ENCODE measurements around the gene DZIP1.

Gene DZIP1

GRCh38 chr13:95643936-95644598, 439 bp downstream of the DZIP1 start:
- DNase-seq (ENCODE audit: low read depth), result no peak

GRCh38 chr13:95643571-95643935, 953 bp downstream of the DZIP1 start:
- no peak for DNase-seq (ENCODE audit: low read depth)

GRCh38 chr13:95642999-95643398, 1.5 kb downstream of the DZIP1 start:
- DNase-seq (ENCODE audit: low read depth), result no peak

- no peak for DNase-seq (ENCODE audit: low read depth)
Measured at GRCh38 chr13:95642028-95642621, 2.4 kb downstream of the DZIP1 start.

- no peak for DNase-seq (ENCODE audit: low read depth)
Measured at GRCh38 chr13:95641291-95642027, 3.0 kb downstream of the DZIP1 start.

- DNase-seq (ENCODE audit: low read depth), result no peak
Measured at GRCh38 chr13:95636853-95637252, 7.7 kb downstream of the DZIP1 start.

GRCh38 chr13:95630593-95630992, 13.9 kb downstream of the DZIP1 start:
- DNase-seq (ENCODE audit: low read depth), result no peak

GRCh38 chr13:95629071-95629470, 15.4 kb downstream of the DZIP1 start:
- DNase-seq (ENCODE audit: low read depth), result no peak

GRCh38 chr13:95628488-95628887, 16.0 kb downstream of the DZIP1 start:
- no peak for DNase-seq (ENCODE audit: low read depth)

GRCh38 chr13:95627590-95627989, 16.9 kb downstream of the DZIP1 start:
- DNase-seq (ENCODE audit: low read depth), result no peak

GRCh38 chr13:95626768-95627167, 17.7 kb downstream of the DZIP1 start:
- no peak for DNase-seq (ENCODE audit: low read depth)

GRCh38 chr13:95624020-95624419, 20.5 kb downstream of the DZIP1 start:
- peak; percentile 57 for DNase-seq (ENCODE audit: low read depth)

- no peak for DNase-seq (ENCODE audit: low read depth)
Measured at GRCh38 chr13:95623141-95623540, 21.4 kb downstream of the DZIP1 start.

GRCh38 chr13:95620825-95621498, 23.5 kb downstream of the DZIP1 start:
- DNase-seq (ENCODE audit: low read depth), result no peak

- no peak for DNase-seq (ENCODE audit: low read depth)
Measured at GRCh38 chr13:95620030-95620824, 24.3 kb downstream of the DZIP1 start.

- DNase-seq (ENCODE audit: low read depth), result no peak
Measured at GRCh38 chr13:95615539-95615938, 29.0 kb downstream of the DZIP1 start.

- no peak for DNase-seq (ENCODE audit: low read depth)
Measured at GRCh38 chr13:95614641-95615245, 29.8 kb downstream of the DZIP1 start.

GRCh38 chr13:95608640-95609323, 35.7 kb downstream of the DZIP1 start:
- DNase-seq (ENCODE audit: low read depth), result no peak

- DNase-seq (ENCODE audit: low read depth), result peak; percentile 46
Measured at GRCh38 chr13:95607366-95607765, 37.1 kb downstream of the DZIP1 start.

GRCh38 chr13:95605448-95606125, 38.9 kb downstream of the DZIP1 start:
- no peak for DNase-seq (ENCODE audit: low read depth)
